Liver (tissue), 3 donors: ENCODE data around the gene CFI.

Source experiments
- FOXA1 ChIP-seq: IDR thresholded peaks from 2 replicates; pipeline ENCODE4 v1.6.1; 2016; ENCODE audit warnings: antibody characterized with exemption
- RXRA ChIP-seq, 2 donors: IDR thresholded peaks; 2 replicates each; pipeline ENCODE4 v1.6.1; 2017 to 2018; ENCODE audit warnings: antibody characterized with exemption in 2 of 2, mild to moderate bottlenecking in 1 of 2
- SP1 ChIP-seq: IDR thresholded peaks from 2 replicates; pipeline ENCODE4 v1.6.1; 2018; ENCODE audit warnings: antibody characterized with exemption, mild to moderate bottlenecking
- TAF1 ChIP-seq: conservative IDR thresholded peaks from 2 replicates; pipeline ENCODE4 v1.6.1; 2016; ENCODE audit warnings: antibody characterized with exemption, mild to moderate bottlenecking
- YY1 ChIP-seq: IDR thresholded peaks from 2 replicates; pipeline ENCODE4 v1.6.1; 2016; ENCODE audit warnings: antibody characterized with exemption, mild to moderate bottlenecking
- TF ChIP-seq, protein P1 (sequence below): fragments of 150-350 bp; IDR thresholded peaks from 2 replicates; pipeline ENCODE4 v1.5.1; 2017; ENCODE audit warnings: improper control_type of control experiment, low read depth, low read length; ENCODE audit not compliant: missing input control
- TF ChIP-seq, protein P2 (sequence below): IDR thresholded peaks from 2 replicates; pipeline ENCODE4 v1.6.1; 2016; ENCODE audit warnings: antibody characterized with exemption
- TF ChIP-seq, protein P3 (sequence below): IDR thresholded peaks from 2 replicates; pipeline ENCODE4 v1.6.1; 2016; ENCODE audit warnings: antibody characterized with exemption, mild to moderate bottlenecking
- TF ChIP-seq, protein P4 (sequence below): IDR thresholded peaks from 2 replicates; pipeline ENCODE4 v1.6.1; 2016; ENCODE audit warnings: antibody characterized with exemption
- donor health status: healthy.
- donor health status: healthy.

DNA sequence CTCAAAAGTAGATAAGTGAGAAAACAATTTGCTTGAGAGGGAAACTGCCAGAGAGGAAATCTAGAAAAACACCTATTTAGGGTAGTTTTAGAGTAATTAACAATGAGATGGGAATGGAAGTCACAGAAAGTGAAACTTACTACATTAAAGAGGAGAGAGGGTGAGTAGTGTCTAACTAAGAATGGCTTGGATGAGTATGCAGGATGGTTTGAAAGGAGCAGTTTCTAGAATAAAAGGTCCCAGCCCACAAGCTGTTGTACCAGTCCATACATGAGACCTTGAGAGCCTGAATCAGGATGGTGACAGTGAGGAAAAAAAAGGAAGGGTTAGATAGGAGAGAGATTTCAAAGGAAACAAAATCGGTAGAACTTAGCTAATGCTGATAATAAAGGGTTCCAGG is 15.1 kb upstream of the CFI start:
- TF ChIP-seq, protein P1, sequence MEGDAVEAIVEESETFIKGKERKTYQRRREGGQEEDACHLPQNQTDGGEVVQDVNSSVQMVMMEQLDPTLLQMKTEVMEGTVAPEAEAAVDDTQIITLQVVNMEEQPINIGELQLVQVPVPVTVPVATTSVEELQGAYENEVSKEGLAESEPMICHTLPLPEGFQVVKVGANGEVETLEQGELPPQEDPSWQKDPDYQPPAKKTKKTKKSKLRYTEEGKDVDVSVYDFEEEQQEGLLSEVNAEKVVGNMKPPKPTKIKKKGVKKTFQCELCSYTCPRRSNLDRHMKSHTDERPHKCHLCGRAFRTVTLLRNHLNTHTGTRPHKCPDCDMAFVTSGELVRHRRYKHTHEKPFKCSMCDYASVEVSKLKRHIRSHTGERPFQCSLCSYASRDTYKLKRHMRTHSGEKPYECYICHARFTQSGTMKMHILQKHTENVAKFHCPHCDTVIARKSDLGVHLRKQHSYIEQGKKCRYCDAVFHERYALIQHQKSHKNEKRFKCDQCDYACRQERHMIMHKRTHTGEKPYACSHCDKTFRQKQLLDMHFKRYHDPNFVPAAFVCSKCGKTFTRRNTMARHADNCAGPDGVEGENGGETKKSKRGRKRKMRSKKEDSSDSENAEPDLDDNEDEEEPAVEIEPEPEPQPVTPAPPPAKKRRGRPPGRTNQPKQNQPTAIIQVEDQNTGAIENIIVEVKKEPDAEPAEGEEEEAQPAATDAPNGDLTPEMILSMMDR: no peak
- no peak for TF ChIP-seq FOXA1
- TF ChIP-seq RXRA (IDR thresholded peaks at IDR 0.05): no peak
- TF ChIP-seq, protein P2, sequence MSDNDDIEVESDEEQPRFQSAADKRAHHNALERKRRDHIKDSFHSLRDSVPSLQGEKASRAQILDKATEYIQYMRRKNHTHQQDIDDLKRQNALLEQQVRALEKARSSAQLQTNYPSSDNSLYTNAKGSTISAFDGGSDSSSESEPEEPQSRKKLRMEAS: no peak
- TF ChIP-seq, protein P3, sequence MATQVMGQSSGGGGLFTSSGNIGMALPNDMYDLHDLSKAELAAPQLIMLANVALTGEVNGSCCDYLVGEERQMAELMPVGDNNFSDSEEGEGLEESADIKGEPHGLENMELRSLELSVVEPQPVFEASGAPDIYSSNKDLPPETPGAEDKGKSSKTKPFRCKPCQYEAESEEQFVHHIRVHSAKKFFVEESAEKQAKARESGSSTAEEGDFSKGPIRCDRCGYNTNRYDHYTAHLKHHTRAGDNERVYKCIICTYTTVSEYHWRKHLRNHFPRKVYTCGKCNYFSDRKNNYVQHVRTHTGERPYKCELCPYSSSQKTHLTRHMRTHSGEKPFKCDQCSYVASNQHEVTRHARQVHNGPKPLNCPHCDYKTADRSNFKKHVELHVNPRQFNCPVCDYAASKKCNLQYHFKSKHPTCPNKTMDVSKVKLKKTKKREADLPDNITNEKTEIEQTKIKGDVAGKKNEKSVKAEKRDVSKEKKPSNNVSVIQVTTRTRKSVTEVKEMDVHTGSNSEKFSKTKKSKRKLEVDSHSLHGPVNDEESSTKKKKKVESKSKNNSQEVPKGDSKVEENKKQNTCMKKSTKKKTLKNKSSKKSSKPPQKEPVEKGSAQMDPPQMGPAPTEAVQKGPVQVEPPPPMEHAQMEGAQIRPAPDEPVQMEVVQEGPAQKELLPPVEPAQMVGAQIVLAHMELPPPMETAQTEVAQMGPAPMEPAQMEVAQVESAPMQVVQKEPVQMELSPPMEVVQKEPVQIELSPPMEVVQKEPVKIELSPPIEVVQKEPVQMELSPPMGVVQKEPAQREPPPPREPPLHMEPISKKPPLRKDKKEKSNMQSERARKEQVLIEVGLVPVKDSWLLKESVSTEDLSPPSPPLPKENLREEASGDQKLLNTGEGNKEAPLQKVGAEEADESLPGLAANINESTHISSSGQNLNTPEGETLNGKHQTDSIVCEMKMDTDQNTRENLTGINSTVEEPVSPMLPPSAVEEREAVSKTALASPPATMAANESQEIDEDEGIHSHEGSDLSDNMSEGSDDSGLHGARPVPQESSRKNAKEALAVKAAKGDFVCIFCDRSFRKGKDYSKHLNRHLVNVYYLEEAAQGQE: no peak
- TF ChIP-seq, protein P4, sequence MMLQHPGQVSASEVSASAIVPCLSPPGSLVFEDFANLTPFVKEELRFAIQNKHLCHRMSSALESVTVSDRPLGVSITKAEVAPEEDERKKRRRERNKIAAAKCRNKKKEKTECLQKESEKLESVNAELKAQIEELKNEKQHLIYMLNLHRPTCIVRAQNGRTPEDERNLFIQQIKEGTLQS: no peak
- no peak for TF ChIP-seq YY1
- no peak for TF ChIP-seq SP1
- no peak for TF ChIP-seq TAF1
